Measurements from ENCODE around the gene ERH.

DNA sequence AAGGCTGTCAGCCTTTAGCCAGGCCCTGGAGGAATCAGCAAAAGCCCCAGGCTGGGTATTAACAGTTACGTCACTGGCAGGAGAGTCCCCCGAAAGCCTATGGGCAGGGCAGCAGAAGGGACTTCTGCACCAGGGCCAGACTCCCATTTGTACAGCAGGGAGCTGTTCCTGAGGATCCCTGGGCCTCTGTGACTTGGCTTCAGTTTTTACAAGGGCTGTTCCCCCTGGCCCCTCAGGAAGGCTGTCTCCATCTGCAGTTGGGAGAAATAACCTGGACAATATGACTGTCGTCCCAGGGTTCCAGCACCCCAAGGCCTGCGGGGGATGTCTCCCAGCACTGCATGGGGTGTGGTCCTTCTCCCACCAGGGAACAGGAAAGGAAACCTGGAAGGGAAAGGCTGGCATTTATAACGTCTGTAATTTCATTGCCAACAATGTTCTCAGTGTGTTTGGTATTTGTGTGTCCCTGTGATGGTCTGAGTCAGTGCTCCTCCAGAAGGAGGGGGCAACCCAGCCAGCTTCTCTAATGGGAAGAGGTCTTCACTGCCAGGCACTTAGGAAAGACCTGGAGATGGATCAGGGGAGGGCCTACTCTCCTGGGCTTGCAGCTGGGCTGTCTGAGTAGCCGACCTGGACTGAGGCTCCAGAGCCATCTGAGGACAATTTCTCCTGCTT lies 42.4 kb downstream of the ERH start:
- TF ChIP-seq POLR2AphosphoS5 (IDR thresholded peaks at IDR 0.05; ENCODE audit: low read depth, low read length) (no peak), REST (IDR thresholded peaks at IDR 0.05; ENCODE audit: insufficient read depth in 1 of 2, low read depth in 2 of 2, low read length in 2 of 2) (no peak), TAF1 (IDR thresholded peaks at IDR 0.05; ENCODE audit: borderline replicate concordance, insufficient read depth, low read length) (no peak), SIN3A (IDR thresholded peaks at IDR 0.05; ENCODE audit: borderline replicate concordance, insufficient read depth, low read length) (no peak), FOXP2 (optimal IDR thresholded peaks at IDR 0.05; ENCODE audit: borderline replicate concordance, extremely low read depth, extremely low read length, insufficient read depth) (no peak)

All from PFSK-1 (cell line).